IMR-90 (cell line): ENCODE data around the gene WRAP73. TPM values are rescaled to one million over a fixed set of nuclear protein-coding genes. Genes with fewer than 3 reads are reported as not detected.

Experiments used
- ATAC-seq: fragments of 200-7000 bp; cut with Tn5 transposase; 2 replicates; pipeline ENCODE4 v1.9.1; 2020; ENCODE audit warnings: low read depth, mild to moderate bottlenecking, moderate library complexity
- BruUV-seq: library from RNA; stranded (reverse); fragments of 400-500 nt; replicated peaks from 2 replicates; lab custom pipeline; 2021; lab: Mats Ljungman, UMichigan
- CTCF ChIA-PET: fragments of 300-600 bp; formaldehyde crosslinking; extraction: SDS; loops from one replicate; lab custom pipeline; 2021; ENCODE audit warnings: antibody characterized with exemption; lab: Yijun Ruan, JAX
- POLR2A ChIA-PET: fragments of 300-600 bp; sonication (Branson Sonifier 250); formaldehyde crosslinking; loops from one replicate; lab custom pipeline; 2022; ENCODE audit warnings: antibody characterized with exemption; ENCODE audit not compliant: unreplicated experiment; lab: Charles Lee
- DNase-seq: peaks from one replicate; pipeline ENCODE4 v3.0.0; 2013
- H2AFZ ChIP-seq: replicated peaks from 2 replicates; pipeline ENCODE3; 2013; ENCODE audit warnings: low read length, mild to moderate bottlenecking; ENCODE audit not compliant: poor library complexity
- H2AK5ac ChIP-seq: 2 replicates; pipeline ENCODE4 v1.6.1; 2013; ENCODE audit warnings: low read depth, low read length, inconsistent platforms
- H2AK9ac ChIP-seq: replicated peaks from 2 replicates; pipeline ENCODE3; 2013; ENCODE audit warnings: mild to moderate bottlenecking, low read depth, low read length, moderate library complexity; ENCODE audit not compliant: poor library complexity
- H2BK120ac ChIP-seq: 2 replicates; pipeline ENCODE4 v1.6.1; 2013; ENCODE audit warnings: low read depth, low read length, inconsistent platforms
- H2BK15ac ChIP-seq: 3 replicates; pipeline ENCODE4 v1.6.1; 2013; ENCODE audit warnings: low read depth, low read length, inconsistent platforms
- H2BK20ac ChIP-seq: 2 replicates; pipeline ENCODE4 v1.6.1; 2013; ENCODE audit warnings: low read depth, mild to moderate bottlenecking, inconsistent platforms, low read length, moderate library complexity
- H2BK5ac ChIP-seq: 2 replicates; pipeline ENCODE4 v1.6.1; 2013; ENCODE audit warnings: mild to moderate bottlenecking, low read depth, low read length, inconsistent platforms; ENCODE audit not compliant: poor library complexity, severe bottlenecking
- H3K14ac ChIP-seq: replicated peaks from 2 replicates; pipeline ENCODE4 v1.6.1; 2013; ENCODE audit warnings: low read depth, low read length, inconsistent platforms
- H3K18ac ChIP-seq: 2 replicates; pipeline ENCODE4 v1.6.1; 2013; ENCODE audit warnings: low read depth, low read length, control low read depth
- H3K23ac ChIP-seq: 2 replicates; pipeline ENCODE4 v1.6.1; 2013; ENCODE audit warnings: low read depth, low read length, inconsistent platforms
- H3K27ac ChIP-seq: 2 replicates; pipeline ENCODE4 v1.5.1; 2013; ENCODE audit warnings: mild to moderate bottlenecking, control low read depth, low read length; ENCODE audit not compliant: insufficient read depth
- H3K27me3 ChIP-seq: 2 replicates; pipeline ENCODE4 v1.6.1; 2013; ENCODE audit warnings: low read length; ENCODE audit not compliant: control insufficient read depth, insufficient read depth
- H3K36me3 ChIP-seq: 2 replicates; pipeline ENCODE4 v1.6.1; 2013; ENCODE audit warnings: low read length, mixed read lengths; ENCODE audit not compliant: control insufficient read depth, insufficient read depth
- H3K4ac ChIP-seq: 2 replicates; pipeline ENCODE4 v1.6.1; 2013; ENCODE audit warnings: low read depth, low read length, inconsistent platforms
- H3K4me1 ChIP-seq: 2 replicates; pipeline ENCODE4 v1.6.1; 2013; ENCODE audit warnings: low read length, mixed read lengths; ENCODE audit not compliant: control insufficient read depth, insufficient read depth
- H3K4me2 ChIP-seq: 2 replicates; pipeline ENCODE4 v1.6.1; 2013; ENCODE audit warnings: low read depth, mild to moderate bottlenecking, control low read depth, low read length, moderate library complexity
- H3K4me3 ChIP-seq: 2 replicates; pipeline ENCODE4 v1.5.1; 2013; ENCODE audit warnings: low read depth, mild to moderate bottlenecking, control low read depth, low read length, moderate library complexity; ENCODE audit not compliant: insufficient read depth
- H3K56ac ChIP-seq: 2 replicates; pipeline ENCODE4 v1.6.1; 2013; ENCODE audit warnings: low read length, inconsistent platforms; ENCODE audit not compliant: insufficient read depth; ENCODE audit errors: extremely low read depth
- H3K79me1 ChIP-seq, 2 experiments: 2 replicates each; pipeline ENCODE4 v1.6.1; 2013; ENCODE audit warnings: low read length in 2 of 2, inconsistent platforms in 1 of 2, low read depth in 1 of 2
- H3K9ac ChIP-seq: 2 replicates; pipeline ENCODE4 v1.6.1; 2013; ENCODE audit warnings: low read depth, low read length, control low read depth
- H3K9me1 ChIP-seq: 2 replicates; pipeline ENCODE4 v1.6.1; 2013; ENCODE audit warnings: low read length, inconsistent platforms; ENCODE audit not compliant: insufficient read depth
- H3K9me3 ChIP-seq: 2 replicates; pipeline ENCODE4 v1.6.1; 2013; ENCODE audit warnings: low read length; ENCODE audit not compliant: control insufficient read depth, insufficient read depth
- H4K20me1 ChIP-seq: 2 replicates; pipeline ENCODE4 v1.6.1; 2013; ENCODE audit warnings: low read length, inconsistent platforms; ENCODE audit not compliant: insufficient read depth
- H4K5ac ChIP-seq: 2 replicates; pipeline ENCODE4 v1.6.1; 2013; ENCODE audit warnings: mild to moderate bottlenecking, low read depth, low read length, control low read depth
- H4K8ac ChIP-seq, 2 experiments: 2 replicates each; pipeline ENCODE4 v1.6.1; 2013; ENCODE audit warnings: low read depth in 2 of 2, low read length in 2 of 2, control low read depth in 1 of 2, inconsistent platforms in 1 of 2
- H4K91ac ChIP-seq: 2 replicates; pipeline ENCODE4 v1.6.1; 2013; ENCODE audit warnings: low read depth, low read length, inconsistent platforms; ENCODE audit not compliant: insufficient read depth
- FOS ChIP-seq: fragments of 150-350 bp; IDR thresholded peaks from 2 replicates; pipeline ENCODE4 v1.6.1; 2016; ENCODE audit warnings: low read depth, low read length
- WGBS, 2 experiments: methylation state at CpG; one replicate each; pipeline versions ENCODE4 v1.1.5 to v1.1.7; 2013; ENCODE audit warnings: missing lambda C conversion rate in 2 of 2; ENCODE audit not compliant: insufficient read length in 1 of 2; ENCODE audit errors: extremely low coverage in 2 of 2; 5-methylcytosine and 5-hydroxymethylcytosine counted together
- dilution Hi-C: fragments of 300-500 bp; cut with HindIII; formaldehyde crosslinking; loops from one replicate; pipeline ENCODE4 v1.14.3; 2018; ENCODE audit warnings: low sequenced_read_pairs; ENCODE audit not compliant: unreplicated experiment
- in situ Hi-C: fragments of 300-500 bp; cut with MboI; formaldehyde crosslinking; loops from 3 replicates; pipeline ENCODE4 v1.14.3; 2019; ENCODE audit warnings: low sequenced_read_pairs, inconsistent platforms, mixed read lengths
- intact Hi-C: fragments of 100-400 bp; cut with micrococcal nuclease; formaldehyde crosslinking; loops from 2 replicates; pipeline ENCODE4 v1.10.0; 2022
- polyA plus RNA-seq, 3 experiments: library from polyadenylated mRNA; depleted of rRNA; stranded (reverse); fragments of >200 nt; gene quantifications; 2 replicates each; pipeline ENCODE4 v1.2.3, GENCODE V29; 2012; ENCODE audit warnings: low replicate concordance in 1 of 3
- total RNA-seq: library from RNA; depleted of rRNA; stranded (reverse); fragments of >200 nt; gene quantifications from 2 replicates; pipeline ENCODE4 v1.2.3, GENCODE V29; 2012

The WRAP73 gene
- total and polyA plus RNA-seq, 2 of the 4 experiments (the other 2 are of a cell fraction): 10.8 to 23.6 TPM

DNA sequence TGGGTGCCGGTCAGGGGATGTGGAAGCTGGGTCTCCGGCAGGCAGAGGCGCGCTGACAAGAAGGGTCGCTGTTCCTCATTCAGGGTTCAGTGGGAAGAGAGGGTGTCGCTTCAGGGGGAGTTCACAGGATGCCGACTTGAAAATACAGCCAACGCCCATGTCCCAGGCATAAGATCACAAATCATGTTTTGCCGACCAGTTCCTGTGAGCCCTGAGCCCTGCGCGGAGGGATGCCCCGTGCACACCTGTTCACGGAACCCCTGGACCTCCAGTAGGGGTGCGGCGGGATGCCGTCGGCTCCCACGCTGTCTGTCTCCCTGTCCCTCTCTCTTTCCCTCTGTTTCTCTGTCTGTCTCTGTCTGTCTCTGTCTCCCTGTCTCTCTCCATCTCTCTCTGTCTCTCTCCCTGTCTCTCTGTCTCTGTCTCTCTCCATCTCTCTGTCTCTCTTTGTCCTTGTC, 29.2 kb upstream of the WRAP73 start:
- Histone ChIP-seq H4K5ac (no peak overlapping the region), H3K9me1 (no peaks in the 10 kb centered on the region), H3K9me3 (no peaks in the 10 kb centered on the region), H3K23ac (no peak overlapping the region), H3K36me3 (no peaks in the 10 kb centered on the region), H4K8ac (no peak overlapping the region), H2AK9ac (no peak overlapping the region), H3K4me1 (no peaks in the 10 kb centered on the region), H3K79me1 (no peaks in the 10 kb centered on the region), H2AK5ac (no peak overlapping the region), H2BK20ac (no peak overlapping the region), H3K27me3 (peaks cover 5% of the 10 kb centered on the region; the same call in 1 of the 2 replicates), H2AFZ (no peak overlapping the region), H3K18ac (no peak overlapping the region), H3K4me2 (no peak overlapping the region), H2BK120ac (no peak overlapping the region), H3K9ac (no peak overlapping the region), H2BK15ac (no peak overlapping the region), H3K14ac (no peak overlapping the region), H3K56ac (no peak overlapping the region), H3K27ac (no peak overlapping the region), H3K4me3 (no peak overlapping the region), H2BK5ac (no peak overlapping the region), H4K20me1 (no peaks in the 10 kb centered on the region), H3K4ac (no peak overlapping the region), H4K91ac (no peak overlapping the region)
- CTCF ChIA-PET: no interaction called here
- BruUV-seq: no TSS peak
- dilution Hi-C loops: no loop called here
- intact Hi-C loops: no loop called here
- WGBS, 2 experiments: 79% methylated on average over 6 of the region's 18 CpGs; no CpG with 5 or more reads in 1 of the 2 experiments
- no peak for DNase-seq
- POLR2A ChIA-PET: no interaction called here
- no peak for ATAC-seq
- TF ChIP-seq FOS: no peak
- in situ Hi-C loops: no loop called here
